ENCODE results near the gene CRB3. TPM values are rescaled to one million over a fixed set of nuclear protein-coding genes. Genes with fewer than 3 reads are reported as not detected.
"Not testable (repeated sequence)": the region's sequence is repeated elsewhere in the genome, so short reads cannot be mapped to it uniquely, and the experiment has no call there.

CRB3 gene
- total RNA-seq, 1 donor, result 0.27 TPM

DNA sequence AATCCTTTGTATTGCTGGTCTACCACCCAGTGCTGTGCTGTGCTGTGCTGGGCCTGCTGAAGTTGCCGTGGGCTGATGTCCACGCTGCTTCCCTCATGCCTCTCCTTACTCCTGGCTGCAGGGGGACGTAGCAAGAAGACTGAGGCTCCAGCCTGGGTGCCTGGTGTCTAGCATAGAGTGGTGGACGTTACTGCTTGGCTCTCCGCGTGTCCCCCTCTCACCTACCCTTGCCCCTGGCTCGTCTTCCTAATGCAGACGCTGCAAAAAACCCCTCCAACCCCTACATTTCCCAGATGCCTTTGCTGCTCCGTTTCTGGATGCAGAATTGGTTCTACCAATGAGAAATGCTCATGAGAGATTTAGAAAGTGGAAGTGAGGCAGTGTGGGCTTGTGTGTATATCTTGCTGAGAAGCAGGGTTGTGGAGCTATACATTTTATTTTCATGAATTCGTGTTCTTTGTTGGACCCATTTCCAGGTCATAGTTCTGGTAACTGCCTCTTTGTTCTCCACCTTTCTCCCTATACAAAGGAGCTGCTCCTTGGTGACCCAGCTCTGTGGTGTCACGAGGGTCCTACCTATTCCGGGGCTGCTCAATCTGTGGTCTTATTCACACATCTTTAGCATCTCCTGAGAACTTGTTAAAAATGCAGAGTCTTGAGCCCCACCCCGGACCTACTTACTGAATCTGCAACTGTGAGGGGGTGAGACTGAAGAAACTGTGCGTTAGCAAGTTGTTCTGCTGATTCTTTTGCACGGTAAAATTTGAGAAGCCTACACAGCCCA lies 25.4 kb downstream of the CRB3 start:
- no peak for DNase-seq (ENCODE audit: low read depth in 2 of 3, low spot score in 2 of 3)

DNA sequence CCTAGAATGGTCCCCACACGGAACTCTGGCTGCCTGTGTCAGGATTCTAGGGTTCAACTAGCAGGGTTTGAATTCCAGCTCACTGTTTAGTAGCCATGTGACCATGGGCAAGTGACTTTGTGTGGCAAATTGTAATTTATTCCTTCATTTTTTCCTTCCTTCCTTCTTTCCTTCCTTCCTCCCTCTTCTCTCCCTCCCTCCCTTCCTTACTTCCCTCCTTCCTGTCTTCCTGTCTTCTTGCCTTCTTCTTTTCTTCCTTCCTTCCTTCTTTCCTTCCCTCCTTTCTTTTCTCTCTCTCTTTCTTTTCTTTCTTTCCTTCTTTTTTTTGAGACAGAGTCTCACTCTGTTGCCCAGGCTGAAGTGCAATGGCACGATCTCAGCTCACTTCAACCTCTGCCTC lies 26.1 kb downstream of the CRB3 start:
- DNase-seq (ENCODE audit: low read depth in 2 of 3, low spot score in 2 of 3), result no peak

- DNase-seq (ENCODE audit: low read depth in 2 of 3, low spot score in 2 of 3), result no peak
Observed at GRCh38 chr19:6491802-6492592, 27.9 kb downstream of the CRB3 start.

GRCh38 chr19:6494438-6495036 lies 30.5 kb downstream of the CRB3 start:
- no peak for DNase-seq (ENCODE audit: low read depth in 2 of 3, low spot score in 2 of 3)

DNA sequence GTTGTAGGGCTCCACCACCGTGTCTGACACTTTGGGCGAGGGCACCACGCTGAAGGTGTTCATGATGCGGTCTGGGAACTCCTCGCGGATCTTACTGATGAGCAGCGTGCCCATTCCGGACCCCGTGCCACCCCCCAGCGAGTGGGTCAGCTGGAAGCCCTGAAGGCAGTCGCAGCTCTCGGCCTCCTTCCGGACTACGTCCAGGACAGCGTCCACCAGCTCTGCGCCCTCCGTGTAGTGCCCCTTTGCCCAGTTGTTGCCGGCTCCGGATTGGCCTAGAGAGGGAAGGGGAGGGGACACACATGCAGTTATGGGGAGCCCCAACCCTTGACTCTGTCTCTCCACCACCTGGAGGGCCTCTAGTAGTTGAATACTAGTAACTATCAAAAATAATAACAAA lies 31.9 kb downstream of the CRB3 start:
- no peak for DNase-seq (ENCODE audit: low read depth in 2 of 3, low spot score in 2 of 3)

- DNase-seq (ENCODE audit: low read depth in 2 of 3, low spot score in 2 of 3), result no peak
Observed at GRCh38 chr19:6498294-6499036, 34.4 kb downstream of the CRB3 start.

- no peak for DNase-seq (ENCODE audit: low read depth in 2 of 3, low spot score in 2 of 3)
Observed at GRCh38 chr19:6499052-6499790, 35.1 kb downstream of the CRB3 start.

DNA sequence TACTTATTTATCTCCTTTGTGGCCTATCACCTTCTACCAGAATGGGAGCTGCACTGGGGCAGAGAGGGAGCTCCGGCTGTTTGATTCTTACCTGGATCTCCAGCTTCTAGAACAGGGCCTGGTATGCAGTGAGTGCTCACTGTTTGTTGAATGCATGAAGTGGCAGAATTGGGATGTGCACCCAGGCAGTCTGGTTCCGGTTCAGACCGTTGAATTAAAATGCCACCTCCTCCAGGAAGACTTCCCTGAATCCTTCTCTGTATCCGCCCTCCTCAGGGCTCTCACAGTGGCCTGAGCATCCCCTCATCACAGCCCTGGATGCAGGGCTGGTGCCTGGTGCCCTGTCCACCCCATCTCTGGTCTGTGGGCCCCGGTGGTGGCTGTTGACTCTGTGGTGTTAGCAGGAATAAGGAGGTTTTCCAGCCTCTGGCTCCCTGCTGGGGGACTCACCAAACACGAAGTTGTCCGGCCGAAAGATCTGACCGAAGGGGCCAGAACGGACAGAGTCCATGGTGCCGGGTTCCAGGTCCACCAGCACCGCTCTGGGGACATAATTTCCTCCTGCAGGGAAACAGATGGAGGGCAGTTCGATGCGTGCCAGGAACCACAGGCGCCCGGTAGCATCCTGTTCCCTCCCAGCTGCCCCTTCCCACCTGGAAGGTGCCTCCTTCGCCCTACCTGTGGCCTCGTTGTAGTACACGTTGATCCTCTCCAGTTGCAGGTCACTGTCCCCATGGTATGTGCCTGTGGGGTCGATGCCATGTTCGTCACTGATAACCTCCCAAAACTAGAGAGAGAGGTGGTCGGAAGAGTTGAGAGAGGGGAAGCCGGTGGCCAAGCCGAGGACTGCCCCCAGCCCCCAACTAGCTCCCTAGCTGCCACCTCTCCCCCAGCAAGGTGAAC lies 37.0 kb downstream of the CRB3 start:
- DNase-seq (ENCODE audit: low read depth in 2 of 3, low spot score in 2 of 3), result no peak

- DNase-seq (ENCODE audit: low read depth in 2 of 3, low spot score in 2 of 3), result peak in 1 of 3 donors; percentile 47
Observed at GRCh38 chr19:6501740-6502648, 37.9 kb downstream of the CRB3 start, which contains the start of gene TUBB4A. TSS of gene TUBB4A (minus strand) at chr19:6502309. CDS start at chr19:6502212, 97 bp downstream.

- no peak for DNase-seq (ENCODE audit: low read depth in 2 of 3, low spot score in 2 of 3)
Observed at GRCh38 chr19:6503407-6504201, 39.5 kb downstream of the CRB3 start.

DNA sequence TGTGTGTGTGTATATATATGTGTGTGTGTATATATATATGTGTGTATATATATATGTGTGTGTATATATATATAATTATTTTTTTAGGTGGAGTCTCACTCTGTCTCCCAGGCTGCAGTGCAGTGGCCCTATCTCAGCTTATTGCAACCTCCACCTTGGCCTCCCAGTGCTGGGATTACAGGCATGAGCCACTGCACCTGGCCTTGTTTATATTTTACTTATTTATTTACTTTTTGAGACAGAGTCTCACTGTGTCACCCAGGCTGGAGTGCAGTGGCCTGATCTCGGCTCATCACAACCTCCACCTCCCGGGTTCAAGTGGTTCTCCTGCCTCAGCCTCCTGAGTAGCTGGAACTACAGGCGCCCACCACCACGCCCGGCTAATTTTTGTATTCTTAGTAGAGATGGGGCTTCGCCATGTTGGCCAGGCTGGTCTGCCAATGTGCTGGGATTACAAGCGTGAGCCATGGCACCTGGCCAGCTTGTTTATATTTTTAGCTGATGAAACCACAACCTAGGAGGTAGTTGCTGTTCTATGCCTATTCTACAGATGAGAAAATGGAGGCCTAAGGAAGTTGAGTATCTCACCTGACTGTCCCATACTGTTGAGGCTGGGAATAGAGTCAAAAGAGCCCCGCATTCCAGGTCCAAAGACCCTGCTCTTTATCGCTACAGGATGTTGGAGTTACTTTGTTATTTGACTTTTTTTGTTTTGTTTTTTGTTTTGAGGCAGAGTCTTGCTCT lies 44.1 kb downstream of the CRB3 start:
- DNase-seq (ENCODE audit: low read depth in 2 of 3, low spot score in 2 of 3), result not testable (repeated sequence)

GRCh38 chr19:6509118-6509971 lies 45.3 kb downstream of the CRB3 start:
- DNase-seq (ENCODE audit: low read depth in 2 of 3, low spot score in 2 of 3), result no peak

DNA sequence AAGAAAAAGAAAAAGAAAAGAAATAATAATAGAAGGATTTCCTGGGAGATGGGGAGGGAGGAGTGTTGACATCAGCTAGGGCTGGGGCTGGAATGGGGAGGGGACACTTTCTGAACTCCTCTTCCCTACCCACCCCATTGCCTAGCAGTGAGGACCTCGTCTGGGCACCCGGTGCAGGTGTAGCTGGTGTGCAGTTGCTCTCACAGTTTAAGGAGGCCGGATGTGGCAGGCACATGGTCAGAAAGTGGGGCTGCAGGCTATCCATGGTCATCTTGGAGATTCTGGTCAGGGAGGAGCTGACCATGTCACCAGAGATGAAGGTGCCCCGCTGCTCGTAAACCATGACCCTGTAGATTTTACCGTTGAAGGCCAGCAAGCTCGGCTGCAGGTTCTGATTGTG lies 46.5 kb downstream of the CRB3 start:
- DNase-seq (ENCODE audit: low read depth in 2 of 3, low spot score in 2 of 3), result no peak

GRCh38 chr19:6514089-6514488 lies 50.0 kb downstream of the CRB3 start:
- DNase-seq (ENCODE audit: low read depth in 2 of 3, low spot score in 2 of 3), result no peak

DNA sequence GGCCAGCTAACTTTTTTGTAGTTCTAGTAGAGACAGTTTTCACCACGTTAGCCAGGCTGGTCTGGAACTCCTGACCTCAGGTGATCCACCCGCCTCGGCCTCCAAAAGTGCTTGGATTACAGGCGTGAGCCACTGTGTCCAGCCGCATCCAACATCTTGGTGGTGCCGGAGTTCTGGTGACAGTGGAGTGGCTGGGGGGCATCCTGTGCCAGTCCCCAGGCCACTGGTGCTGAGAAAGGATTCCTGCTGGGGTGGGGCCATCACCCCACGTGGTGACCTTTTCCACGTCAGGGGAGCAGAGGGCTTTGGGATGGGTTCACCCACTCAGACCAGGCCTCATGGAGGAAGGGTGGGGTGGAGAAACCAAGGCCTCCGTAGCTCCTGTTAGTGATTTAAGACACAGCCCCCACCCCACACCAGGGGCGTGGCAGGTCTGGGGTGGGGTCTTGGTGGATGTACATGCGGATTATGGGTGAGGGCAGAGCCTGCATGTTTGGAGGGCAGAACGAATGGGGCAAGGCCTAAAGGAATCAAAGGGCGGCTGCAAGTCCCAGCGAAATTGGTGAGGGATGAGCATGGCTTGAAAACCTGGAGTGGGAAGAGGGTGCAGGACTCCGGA lies 51.0 kb downstream of the CRB3 start:
- no peak for DNase-seq (ENCODE audit: low read depth in 2 of 3, low spot score in 2 of 3)

Data from hematopoietic multipotent progenitor cell (in vitro differentiated cells).